T-helper 1 cell (primary cell): ENCODE results near the gene ATAD3B.
A peak's percentile ranks its signal among the peaks of the same experiment; 100 is the strongest.
"Not testable (repeated sequence)": the region's sequence is repeated elsewhere in the genome, so short reads cannot be mapped to it uniquely, and the experiment has no call there.

Source experiments
- DNase-seq, 5 donors: peaks; one replicate each; pipeline ENCODE4 v3.0.0-alpha.2; 2012 to 2020

ATAD3B gene

DNA sequence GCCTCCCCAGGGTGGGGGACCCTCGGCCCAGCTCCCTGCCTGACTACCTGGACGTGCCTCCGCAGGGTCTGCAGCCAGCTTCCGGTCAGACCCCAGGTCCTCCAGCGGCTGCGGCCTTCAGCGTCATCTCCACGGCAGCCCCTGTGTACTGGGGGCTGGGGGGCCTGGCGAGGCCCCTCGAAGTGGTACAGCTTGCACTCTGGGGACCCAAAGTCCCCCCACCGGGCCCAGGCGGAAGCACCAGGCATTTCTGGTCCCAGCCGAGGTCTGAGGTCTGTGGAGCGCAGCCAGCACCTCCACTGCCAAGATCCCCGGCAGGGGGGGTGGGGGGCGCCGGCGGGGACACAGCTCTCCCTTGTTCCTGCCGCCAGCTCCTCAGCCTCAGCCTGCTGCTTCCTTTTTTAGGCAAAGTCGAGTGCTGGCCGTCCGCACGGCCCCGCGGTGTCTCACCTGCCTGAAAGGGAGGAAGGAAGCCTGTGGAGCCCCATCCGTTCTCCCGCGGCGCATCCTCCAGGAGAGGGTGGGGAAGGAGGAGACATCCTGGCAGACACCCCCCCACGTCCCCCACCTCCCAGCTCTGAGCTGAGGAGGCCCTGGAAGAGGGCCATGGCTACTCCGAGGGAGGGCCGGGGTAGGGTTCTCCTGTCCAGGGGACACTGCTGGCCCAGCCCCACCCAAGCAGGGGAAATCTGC, 37.3 kb upstream of the ATAD3B start:
- no peak for DNase-seq

DNA sequence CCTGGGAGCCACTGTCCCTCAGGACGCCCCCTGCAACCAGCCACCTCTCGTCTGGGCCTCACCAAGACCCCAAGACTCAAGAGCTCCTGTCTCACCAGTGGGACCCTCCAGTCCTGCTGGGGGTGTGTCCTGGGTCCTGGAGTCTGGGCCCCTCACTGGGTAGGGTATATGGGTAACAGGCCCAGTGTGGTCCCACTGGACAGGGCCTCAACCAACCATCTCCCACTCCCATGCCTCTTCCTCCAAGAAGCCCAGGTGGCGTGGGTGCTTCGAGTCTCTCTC, 36.8 kb upstream of the ATAD3B start:
- no peak for DNase-seq

DNA sequence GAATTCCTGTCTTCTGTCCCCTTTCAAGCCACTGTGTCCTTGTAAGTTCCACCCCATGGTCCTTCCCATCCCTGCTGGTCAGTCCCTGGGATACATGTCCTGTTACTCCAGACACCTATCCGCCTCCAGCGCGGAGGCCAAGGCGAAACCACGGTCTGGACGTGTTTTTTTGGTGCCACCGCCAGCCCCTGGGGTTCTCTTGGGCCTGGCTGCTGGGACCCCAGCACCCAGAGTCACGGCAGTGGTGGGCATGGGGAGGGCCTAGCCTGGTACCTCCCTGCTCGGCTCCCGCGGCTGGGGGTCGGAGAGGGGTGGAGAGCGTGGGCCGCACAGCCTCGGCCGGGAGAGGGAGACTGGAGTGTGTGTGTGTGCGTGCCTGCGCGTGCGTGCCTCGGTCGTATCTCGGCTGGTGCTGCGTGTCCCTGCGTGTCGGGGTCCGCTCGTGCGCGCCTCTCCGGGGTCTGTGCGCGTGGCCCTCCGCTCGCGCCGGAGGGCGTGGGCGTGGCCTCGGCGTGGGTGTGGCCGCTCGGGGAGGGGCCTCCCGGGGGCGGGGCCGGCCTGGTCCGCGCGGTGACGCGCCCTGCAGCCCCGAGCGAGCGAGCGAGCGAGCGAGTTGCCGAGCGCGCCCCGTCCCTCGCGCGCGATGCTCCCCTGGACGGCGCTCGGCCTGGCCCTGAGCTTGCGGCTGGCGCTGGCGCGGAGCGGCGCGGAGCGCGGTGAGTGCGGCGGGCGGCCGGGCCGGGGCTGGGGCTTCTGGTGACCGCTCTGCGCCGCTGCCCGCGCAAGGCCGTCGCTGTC, 36.3 kb upstream of the ATAD3B start, which contains the start of gene VWA1:
Gene VWA1, plus strand, starts transcription at position 585 of the 798 bp plus-strand sequence. Its CDS starts 59 bp downstream, at position 644.
- DNase-seq: peak in 3 of 5 donors; percentile 22 to 49 (median 44)

DNA sequence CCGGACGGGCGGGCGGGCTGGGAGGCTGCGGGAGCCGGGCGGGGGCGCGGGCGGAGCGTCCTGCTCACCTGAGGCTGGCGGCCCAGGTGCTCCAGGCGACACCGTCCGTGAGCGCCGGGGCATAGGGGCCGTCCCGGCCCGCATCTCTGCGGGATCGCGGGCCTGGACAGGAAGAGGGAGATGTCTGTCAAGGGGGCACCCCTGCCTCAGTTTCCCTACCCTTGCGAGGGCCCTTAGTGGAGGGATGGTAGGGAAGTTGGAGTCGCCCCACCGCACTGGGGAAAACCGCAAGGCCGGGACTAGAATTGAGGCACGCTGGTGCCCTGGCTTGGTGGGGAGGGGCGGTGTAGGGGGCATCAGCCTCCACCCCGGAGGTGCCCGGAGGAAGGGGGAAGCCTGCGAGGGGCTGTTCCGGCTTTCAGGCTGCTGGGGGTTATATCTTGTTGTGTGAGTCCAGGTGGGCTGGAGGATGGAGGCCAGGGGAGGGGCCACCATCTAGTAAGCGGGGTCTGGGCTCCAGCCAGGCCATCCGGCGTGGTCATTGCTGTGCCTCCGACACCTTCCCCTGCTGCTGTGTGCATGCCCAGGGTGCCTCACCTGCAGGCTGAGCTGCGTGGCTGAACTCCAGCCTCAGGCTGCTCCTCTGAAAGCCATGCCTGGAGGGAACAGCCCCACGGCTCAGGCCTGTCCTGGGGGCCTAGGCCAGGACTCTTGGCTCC, 35.5 kb upstream of the ATAD3B start:
- no peak for DNase-seq

DNA sequence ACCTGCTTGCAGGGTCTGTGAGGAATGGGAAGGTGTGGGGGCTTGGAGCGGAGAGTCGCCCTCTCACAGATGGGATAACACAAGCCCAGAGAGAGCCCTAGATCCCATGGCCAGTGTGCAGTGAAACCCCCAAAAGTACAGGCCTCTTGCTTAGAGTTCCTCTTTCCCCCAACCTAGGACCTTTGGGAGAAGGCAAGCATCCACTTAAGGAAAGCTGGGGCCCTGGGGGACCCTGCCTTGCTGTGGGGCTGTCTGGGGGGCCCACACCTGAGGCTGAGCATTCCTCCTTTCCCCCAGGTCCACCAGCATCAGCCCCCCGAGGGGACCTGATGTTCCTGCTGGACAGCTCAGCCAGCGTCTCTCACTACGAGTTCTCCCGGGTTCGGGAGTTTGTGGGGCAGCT, 34.9 kb upstream of the ATAD3B start:
- DNase-seq: no peak

DNA sequence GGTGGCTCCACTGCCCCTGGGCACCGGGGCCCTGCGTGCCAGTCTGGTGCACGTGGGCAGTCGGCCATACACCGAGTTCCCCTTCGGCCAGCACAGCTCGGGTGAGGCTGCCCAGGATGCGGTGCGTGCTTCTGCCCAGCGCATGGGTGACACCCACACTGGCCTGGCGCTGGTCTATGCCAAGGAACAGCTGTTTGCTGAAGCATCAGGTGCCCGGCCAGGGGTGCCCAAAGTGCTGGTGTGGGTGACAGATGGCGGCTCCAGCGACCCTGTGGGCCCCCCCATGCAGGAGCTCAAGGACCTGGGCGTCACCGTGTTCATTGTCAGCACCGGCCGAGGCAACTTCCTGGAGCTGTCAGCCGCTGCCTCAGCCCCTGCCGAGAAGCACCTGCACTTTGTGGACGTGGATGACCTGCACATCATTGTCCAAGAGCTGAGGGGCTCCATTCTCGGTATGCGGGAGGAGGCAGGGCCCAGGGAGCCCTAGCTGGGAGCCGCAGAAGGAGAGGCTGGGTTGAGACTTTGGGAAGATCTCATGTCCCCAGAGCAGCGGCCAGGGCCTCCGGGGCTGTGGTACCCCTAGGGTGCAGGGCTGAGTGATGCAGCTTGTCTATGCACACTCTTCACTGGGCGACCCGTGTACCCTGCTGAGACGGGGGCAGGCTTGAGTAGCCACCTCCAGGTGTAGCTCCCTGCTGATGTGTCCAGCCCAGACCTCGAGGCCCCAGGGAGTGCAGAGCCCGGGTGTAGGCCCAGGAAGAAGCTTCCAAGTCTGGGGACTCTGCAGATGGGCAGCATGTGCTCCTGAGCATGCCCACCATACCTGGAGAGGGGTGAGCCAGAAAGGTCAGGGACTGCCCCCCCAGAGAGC, 34.3 kb upstream of the ATAD3B start:
- no peak for DNase-seq

DNA sequence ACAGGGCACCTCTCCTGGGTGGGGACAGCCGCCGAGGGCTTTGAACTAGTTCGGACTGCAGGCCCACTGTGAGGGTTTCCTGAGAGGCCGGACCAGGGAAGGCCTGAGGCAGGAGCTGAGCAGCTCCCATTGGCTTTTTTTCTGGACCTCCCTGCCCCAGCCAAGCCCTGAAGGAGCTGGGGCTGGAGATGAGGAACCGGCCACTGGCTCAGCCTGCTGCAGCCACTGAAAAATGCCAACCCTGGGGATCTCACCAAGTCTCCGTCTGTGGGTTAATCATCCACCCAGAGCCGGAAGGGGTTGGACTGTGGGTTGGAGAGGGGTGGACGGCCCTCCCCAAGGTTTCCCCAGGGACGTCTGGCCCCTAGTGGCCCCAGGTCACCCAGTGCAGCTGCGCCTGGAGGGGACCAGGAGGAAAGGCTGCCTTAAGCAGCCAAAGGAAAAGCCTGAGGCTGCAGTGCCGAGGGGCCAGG, 33.6 kb upstream of the ATAD3B start:
- DNase-seq: no peak

DNA sequence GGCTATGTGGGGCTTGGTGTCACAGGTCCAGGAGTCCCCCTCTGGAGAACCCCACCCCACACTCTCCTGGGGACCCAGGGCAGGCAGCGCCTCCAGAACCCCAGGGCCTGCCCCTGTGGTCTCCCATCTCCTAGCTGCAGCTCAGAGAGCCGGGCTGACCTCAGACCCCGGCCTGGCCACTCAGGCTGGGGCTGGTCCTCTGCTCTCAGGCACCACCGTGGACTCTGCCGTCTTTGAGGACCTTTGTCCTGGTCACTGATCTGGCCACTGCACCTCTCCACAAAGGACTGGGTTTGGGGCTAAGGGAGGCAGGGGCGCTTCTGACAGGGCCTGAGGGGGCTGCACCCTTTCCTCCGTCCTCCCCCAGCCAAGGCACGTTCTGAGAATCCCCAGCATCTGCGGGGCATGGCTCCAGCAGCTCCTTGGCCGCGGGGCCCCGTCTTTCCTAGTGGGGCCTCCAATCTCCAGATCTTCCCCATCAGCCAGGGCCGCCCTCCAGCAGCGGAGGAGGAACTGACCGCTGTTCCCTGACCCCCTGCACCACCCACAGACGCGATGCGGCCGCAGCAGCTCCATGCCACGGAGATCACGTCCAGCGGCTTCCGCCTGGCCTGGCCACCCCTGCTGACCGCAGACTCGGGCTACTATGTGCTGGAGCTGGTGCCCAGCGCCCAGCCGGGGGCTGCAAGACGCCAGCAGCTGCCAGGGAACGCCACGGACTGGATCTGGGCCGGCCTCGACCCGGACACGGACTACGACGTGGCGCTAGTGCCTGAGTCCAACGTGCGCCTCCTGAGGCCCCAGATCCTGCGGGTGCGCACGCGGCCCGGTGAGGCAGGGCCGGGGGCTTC, 32.8 kb upstream of the ATAD3B start:
- no peak for DNase-seq

DNA sequence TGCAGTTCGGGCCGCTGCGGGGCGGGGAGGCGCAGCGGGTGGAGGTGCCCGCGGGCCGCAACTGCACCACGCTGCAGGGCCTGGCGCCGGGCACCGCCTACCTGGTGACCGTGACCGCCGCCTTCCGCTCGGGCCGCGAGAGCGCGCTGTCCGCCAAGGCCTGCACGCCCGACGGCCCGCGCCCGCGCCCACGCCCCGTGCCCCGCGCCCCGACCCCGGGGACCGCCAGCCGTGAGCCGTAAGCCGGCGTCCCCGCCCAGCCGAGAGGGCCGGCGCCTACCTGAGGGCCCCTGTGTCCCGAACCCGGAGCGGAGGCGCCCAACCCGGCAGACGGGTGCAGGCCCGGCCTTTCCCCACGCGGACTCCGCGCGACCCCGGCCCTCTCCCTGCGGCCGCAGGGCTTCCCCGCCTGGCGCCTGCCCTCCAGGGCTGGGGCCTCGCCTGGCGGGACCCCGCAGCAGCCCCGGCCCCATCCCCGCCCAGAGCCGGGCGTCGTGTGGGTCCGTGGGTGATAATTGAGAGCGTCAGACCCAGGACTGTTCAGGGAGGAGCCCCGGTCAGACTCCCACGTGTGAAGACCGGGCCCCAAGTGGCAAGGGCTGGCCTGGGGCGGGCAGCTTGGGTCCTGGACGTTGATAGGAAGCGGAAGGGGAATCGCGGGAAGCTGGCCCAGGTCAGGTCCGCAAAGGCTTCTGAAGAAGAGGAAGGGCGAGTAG, 31.9 kb upstream of the ATAD3B start:
- DNase-seq: no peak

DNA sequence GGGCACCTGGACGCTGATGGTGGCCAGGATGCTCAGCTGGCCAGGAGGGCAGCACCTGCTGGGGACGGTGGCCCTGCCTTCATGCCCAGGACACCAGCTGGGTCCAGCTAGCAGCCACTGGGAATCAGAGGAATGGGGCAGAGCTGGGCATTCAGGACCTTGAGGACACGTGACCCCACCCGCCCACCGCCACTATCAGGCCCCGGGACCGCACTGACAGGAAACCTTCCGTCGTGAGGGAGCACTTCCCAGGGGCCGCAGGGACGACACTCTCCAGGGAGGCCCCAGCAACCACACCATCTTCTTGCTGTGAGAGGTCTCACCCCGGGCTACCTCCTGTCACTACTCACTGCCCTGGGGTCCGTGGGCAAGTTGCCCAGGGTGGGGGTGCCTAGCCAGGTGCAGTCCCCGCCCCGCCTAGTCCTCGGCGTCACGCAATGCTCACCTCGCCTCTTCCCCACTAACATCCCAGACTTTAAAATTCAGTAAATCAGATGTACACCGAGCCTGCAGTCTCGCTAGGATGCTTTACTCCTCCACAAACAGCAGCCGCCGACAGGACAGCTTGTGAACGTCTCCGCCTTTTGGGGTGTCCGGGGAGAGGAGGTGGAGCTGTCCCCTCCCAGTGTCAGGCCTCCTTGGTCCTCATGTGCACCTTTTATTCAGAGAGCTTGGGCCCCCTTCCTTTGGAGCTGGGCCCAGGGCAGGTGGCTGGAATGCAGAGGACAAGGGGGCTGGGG, 31.1 kb upstream of the ATAD3B start:
- DNase-seq: no peak

DNA sequence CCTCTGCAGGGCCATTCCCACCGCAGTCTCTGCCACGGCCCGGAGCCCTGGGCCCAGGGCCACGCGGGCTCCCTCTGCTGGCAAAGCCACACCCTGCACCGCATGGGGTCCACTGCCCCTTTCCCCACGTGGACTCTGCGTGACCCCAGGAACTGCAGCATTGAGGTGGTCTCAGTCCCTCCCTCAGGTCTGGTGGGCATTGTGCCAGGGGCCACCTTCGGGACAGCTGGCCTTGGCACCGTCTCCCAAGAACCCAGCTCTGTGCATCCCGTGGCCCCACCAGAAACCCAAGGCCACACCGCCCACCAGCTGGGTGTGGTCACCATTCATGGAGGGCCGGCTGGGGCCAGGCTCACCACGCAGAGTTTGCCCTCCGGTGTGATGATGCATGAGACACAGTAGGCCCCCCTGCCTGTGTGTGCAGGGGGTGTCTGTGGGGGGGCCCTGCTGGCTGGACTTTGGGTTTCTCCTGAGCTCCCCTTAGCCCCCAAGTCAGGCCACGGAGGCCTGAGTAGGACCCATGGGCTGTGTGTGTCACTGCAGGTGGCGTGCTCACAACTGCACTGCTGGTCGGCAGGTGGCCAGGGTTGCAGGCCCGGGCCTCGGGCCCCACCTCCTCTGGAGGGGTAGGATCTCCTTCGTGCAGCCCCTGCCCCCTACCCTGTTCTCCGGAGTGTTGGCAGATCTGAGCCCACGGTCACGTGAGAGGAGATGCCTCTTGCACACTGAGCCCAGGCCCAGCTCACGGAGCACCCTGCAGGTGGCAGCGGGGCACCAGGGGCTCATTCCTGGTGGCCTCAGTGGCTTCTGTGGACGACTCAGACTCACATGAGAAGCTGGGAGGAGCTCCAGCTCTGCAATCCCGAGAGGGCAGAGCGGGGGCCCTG, 30.3 kb upstream of the ATAD3B start:
- peak in 3 of 5 donors; percentile 36 to 49 (median 43) for DNase-seq

DNA sequence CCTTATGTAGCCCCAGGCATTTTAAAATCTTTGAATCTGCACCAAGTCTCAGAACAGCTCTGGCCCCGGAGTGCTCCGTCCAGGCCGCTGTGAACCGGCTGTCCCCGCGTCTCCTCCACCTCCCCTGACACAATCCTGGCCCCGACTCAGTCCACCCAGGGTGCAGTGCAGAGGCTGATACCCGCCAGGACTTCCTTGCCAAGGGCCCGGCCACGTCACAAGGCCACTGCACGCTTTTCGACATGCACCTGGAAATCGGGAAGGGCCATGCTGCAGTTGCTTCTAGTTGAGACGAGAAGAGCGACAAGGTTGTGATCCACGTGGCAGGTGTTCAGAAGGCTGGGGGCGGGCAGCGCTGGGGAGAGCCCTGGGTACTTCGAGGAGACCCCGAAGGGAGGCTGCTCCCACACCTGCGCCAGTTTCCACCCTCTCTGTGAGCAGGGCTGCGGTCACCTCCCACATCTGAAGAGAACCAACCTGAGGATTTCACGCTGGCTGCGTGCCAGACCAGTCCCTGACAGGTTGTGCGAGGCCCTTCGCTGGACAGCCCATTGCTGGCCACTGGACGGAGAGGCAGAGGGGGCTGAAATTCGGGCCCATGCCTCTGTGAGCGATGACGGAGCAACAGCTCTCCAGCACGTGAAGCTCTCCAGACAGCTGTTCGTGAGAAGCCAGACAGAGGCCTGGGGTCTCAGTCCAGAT, 29.3 kb upstream of the ATAD3B start:
- no peak for DNase-seq

DNA sequence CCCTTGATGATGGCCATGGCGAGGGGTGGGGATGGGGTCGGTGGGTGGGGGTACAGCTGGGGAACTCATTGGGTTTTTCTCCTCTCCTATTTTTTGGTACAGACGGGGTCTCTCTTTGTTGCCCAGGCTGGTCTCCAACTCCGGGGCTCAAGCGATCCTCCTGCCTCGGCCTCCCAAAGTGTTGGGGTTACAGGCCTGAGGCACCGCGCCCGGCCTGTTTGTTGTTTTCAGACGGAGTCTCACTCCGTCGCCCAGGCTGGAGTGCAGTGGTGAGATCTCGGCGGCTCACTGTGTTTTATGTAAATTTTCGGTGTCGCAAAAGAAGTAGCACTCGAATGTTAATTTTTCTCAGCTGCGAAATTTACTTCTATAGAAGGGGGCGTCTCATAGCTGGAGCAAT, 24.9 kb upstream of the ATAD3B start:
- not testable (repeated sequence) for DNase-seq

DNA sequence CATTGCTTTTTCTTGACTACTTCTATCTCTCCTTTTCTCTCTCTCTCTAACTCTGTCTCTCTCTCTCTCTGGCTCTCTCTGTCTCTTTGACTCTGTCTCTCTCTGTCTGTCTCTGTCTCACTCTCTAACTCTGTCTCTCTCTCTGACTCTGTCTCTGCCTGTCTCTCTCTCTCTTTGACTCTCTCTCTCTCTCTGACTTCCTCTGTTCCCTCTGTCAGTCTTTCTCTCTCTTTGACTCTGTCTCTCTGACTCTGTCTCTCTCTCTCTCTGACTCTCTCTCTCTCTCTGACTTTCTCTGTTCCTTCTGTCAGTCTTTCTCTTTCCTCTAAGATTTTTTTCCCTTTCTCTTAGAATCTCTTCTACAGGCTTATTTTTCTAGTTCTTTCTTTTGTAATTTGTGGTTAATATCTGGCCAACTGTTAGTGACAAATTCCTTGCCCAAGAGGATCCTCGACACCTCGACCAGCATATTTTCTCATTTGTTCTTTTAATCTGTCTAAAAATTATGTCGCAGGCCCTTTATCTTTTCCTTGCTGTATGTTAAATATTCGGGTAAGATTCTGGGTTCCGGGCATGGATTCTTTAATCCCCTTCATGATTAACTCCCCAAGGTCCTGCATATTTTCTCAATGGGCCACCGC, 22.3 kb upstream of the ATAD3B start, which contains the start of gene ATAD3C:
Gene ATAD3C, plus strand, starts transcription at position 591 of the 641 bp plus-strand sequence. CDS start 995 bp downstream, outside the sequence.
- DNase-seq: no peak

DNA sequence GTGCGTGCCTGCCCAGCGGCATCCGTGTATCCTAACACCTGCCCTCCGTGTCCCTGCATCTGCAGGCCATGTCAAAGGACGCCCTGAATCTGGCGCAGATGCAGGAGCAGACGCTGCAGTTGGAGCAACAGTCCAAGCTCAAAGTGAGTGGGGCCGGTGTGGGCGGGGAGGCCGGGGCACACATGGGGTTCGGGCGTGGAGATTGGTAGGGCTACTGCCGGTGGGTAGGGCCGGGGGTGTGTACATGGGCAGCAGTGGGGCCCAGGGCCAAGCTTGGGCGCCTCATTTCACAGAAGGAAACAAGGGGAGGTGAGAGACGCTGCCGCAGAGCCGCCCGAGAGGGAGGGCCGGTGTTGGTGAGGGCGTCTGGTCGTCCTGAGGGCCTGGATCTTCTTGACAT, 20.9 kb upstream of the ATAD3B start:
- DNase-seq: not testable (repeated sequence)

DNA sequence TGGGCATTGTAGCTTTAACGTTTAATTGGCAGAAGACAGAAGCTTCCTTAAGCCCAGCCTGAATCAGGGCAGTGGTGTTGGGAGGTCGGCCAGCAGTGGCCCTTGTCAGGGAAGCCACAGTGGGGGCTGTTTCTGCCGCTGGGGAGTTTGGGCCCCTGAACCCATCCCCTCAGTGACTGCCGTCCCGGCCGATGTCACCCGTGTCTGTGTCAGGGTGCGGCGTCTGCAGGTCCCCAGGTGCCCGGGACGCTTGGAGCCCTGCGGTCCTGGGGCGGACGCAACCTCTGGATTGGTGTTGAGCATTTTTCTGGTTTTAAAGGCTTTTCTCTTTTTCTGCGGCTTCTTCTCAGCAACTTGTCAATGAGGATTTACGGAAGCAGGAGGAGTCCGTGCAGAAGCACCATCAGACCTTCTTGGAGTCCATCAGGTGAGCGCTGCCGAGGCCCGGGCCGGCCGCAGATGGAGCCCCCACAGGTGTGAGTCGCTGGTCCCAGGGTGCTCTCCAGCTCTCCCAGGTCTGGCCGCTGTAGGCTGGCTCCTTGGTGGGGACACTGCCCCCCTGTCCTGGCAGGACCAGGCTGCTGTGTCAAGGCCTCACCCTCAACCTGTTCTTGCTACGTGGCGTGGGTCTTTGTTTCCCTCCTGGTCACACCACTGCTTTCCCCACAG, 19.7 kb upstream of the ATAD3B start:
- no peak for DNase-seq

DNA sequence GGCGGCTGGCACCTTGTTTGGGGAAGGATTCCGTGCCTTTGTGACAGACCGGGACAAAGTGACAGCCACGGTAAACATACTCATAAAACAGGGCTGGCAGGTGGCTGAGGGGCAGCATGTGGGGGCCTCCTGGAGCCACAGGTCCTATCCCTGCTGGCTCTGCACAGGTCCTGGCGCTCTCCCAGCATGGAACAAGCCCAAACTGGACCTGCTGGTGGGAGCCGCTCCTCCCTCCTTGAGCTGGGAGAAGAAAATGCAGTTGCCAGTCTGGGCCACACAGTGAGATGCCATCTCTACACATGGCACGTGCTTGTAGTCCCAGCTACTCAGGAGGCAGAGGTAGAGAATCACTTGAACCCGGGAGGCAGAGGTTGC, 19.2 kb upstream of the ATAD3B start:
- not testable (repeated sequence) for DNase-seq
